IMR-90 (cell line): ENCODE data around the gene DHRS12.

Experiments used
- BHLHE40 ChIP-seq: fragments of 150-350 bp; IDR thresholded peaks from 2 replicates; pipeline ENCODE4 v1.6.1; 2016; ENCODE audit warnings: mild to moderate bottlenecking, low read depth, low read length
- TF ChIP-seq, protein P1 (sequence below): conservative IDR thresholded peaks from 2 replicates; pipeline ENCODE4 v1.5.1; 2012; ENCODE audit warnings: mild to moderate bottlenecking, low read depth, low read length, improper control_type of control experiment

DNA sequence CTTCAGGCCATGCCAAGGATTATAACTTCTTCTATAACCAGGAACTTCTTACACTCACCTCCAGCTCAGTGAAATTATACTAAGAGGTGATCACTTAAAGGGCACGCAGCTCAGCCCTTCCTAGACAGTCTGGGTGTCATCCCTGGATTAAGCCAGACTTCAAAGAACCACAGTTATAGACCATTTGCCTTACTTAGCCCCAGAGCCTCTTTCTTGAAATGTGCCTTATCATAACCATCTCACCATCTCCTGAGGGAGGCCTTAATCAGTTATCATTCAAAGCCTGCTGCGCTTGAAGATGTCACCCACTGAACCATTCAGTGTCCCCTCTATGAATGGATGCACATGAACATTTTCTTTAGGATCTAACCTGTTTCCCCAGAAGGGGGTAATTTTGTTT lies 10.1 kb upstream of the DHRS12 start:
- TF ChIP-seq, protein P1, sequence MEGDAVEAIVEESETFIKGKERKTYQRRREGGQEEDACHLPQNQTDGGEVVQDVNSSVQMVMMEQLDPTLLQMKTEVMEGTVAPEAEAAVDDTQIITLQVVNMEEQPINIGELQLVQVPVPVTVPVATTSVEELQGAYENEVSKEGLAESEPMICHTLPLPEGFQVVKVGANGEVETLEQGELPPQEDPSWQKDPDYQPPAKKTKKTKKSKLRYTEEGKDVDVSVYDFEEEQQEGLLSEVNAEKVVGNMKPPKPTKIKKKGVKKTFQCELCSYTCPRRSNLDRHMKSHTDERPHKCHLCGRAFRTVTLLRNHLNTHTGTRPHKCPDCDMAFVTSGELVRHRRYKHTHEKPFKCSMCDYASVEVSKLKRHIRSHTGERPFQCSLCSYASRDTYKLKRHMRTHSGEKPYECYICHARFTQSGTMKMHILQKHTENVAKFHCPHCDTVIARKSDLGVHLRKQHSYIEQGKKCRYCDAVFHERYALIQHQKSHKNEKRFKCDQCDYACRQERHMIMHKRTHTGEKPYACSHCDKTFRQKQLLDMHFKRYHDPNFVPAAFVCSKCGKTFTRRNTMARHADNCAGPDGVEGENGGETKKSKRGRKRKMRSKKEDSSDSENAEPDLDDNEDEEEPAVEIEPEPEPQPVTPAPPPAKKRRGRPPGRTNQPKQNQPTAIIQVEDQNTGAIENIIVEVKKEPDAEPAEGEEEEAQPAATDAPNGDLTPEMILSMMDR = no peak
- no peak for TF ChIP-seq BHLHE40
